Testis (tissue), 2 donors: ENCODE data around the gene GNA14.

ENCODE experiments used
- POLR2A ChIP-seq: fragments of 450-650 bp; IDR thresholded peaks from one replicate; pipeline ENCODE4 v1.6.1; 2017; ENCODE audit warnings: antibody characterized with exemption, mild to moderate bottlenecking, moderate library complexity
- TF ChIP-seq, protein P1 (sequence below), 3 experiments: fragments of 450-650 bp in 2 of 3; fragments of 200-600 bp in 1 of 3; sonication (generic) in 1 of 3; IDR thresholded peaks; one replicate each; pipeline ENCODE4 v1.5.1; 2016 to 2019; ENCODE audit warnings: antibody characterized with exemption in 3 of 3, mild to moderate bottlenecking in 2 of 3, moderate library complexity in 1 of 3

DNA sequence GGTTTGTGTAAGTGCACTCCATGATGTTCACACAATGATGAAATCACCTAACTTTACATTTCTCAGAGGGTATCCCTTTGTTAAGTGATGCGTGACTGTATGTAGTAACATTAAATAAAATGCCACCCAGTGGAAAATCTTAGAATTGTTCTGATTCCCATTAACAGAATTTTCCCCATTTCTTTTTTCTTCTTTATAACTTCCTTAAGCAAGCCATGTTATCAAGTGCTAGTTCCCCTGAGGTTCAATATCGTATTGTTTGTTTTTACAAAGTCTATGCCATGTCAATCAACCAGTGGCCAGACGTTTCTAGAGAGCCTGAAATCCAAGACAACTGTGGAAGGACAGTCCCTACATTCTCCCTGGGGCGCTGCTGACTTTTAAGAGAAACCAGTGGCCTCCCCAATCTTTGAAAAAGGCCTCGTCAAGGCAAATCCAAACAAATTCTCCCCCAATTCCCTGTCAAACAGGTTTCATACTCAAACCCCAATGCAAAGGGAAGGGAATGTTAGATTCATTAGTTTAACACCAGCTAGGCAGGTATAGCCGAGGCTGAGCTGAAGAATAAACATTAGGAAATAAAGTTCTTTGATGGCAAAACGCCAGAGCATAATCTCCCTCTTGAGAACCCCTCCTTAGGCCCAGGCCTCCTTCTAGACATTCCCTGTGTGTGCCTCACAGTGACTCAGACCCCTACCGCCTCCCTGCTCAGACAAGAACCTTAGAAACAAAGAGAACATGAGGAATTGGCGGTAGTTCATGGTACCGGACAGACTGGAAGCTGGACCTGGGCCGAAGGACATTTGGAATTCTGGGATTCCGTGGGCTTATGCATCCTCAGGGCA, 198.7 kb downstream of the GNA14 start:
- TF ChIP-seq, protein P1, sequence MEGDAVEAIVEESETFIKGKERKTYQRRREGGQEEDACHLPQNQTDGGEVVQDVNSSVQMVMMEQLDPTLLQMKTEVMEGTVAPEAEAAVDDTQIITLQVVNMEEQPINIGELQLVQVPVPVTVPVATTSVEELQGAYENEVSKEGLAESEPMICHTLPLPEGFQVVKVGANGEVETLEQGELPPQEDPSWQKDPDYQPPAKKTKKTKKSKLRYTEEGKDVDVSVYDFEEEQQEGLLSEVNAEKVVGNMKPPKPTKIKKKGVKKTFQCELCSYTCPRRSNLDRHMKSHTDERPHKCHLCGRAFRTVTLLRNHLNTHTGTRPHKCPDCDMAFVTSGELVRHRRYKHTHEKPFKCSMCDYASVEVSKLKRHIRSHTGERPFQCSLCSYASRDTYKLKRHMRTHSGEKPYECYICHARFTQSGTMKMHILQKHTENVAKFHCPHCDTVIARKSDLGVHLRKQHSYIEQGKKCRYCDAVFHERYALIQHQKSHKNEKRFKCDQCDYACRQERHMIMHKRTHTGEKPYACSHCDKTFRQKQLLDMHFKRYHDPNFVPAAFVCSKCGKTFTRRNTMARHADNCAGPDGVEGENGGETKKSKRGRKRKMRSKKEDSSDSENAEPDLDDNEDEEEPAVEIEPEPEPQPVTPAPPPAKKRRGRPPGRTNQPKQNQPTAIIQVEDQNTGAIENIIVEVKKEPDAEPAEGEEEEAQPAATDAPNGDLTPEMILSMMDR (IDR thresholded peaks at IDR 0.05), result no peak
- no peak for TF ChIP-seq POLR2A
